NCI-H187 treated with DMSO at 0.1 percent for 48 hours (cell line): Measurements from ENCODE around the gene SLC24A1.
"Not testable (repeated sequence)": the region's sequence is repeated elsewhere in the genome, so short reads cannot be mapped to it uniquely, and the experiment has no call there.

Experiments used
- DNase-seq: peaks from one replicate; lab custom pipeline; 2025; lab: John Stamatoyannopoulos, UW

SLC24A1 gene

GRCh38 chr15:65621638-65622037 is at the start of gene SLC24A1:
Gene SLC24A1, plus strand, starts transcription at chr15:65621938. Its CDS starts 2,143 bp downstream, at chr15:65624081.
- DNase-seq, result no peak

DNA sequence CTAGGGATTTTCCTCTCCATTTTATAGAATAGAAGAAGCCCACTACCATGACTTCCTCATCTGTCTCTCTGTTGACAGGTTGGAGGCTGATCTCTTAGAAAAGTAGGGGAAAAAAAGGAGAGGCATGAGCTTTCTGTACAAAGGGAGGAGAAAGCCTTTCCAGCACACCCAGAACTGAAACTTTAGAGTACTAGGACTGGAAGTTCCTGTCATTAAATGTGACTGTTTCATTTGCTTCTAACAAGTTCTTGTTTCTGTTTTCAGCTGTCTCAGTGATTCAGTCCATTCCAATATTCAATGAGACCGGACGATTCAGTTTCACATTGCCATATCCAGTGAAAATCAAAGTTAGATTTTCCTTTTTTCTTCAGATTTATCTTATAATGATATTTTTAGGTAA is 49.8 kb upstream of the SLC24A1 start:
- DNase-seq, result no peak

GRCh38 chr15:65576664-65577063 is 45.1 kb upstream of the SLC24A1 start:
- DNase-seq, result no peak

DNA sequence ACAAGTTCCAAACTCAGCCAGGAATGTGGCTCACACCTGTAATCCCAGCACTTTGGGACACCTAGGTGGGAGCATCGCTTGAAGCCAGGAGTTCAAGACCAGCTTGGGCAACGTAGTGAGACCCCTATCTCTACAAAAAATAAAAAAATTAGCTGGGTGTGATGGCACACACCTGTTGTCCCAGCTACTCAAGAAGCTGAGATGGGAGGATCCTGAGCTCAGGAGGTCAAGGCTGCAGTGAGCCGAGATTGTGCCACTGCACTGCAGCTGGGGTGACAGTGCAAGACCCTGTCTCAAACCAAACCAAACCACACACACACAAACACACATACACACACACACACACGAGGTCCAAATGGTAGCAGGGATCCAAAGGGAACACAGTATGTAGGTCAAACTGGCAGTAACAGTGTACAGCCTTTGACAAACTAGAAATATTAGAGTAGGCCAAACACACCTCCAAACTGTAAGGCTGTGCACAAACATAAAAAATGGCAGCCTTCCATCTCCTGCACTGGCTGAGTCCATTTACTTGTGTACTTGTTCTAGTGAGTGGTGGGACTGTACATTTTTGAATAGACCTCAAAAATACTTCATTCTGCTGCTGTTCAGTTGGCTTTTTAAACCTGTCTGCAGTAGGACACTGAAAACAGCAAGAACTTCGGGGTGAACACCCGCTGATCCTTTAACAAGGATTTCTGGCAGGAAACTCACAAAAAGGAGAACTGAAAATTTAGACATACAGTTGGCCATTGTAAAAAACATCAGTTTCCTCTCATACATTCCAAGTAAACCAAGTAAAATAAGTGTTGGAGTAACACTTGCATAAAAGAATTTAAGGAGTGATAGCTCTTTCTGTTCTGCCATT is 44.4 kb upstream of the SLC24A1 start:
- no peak for DNase-seq

GRCh38 chr15:65578904-65579728 is 42.6 kb upstream of the SLC24A1 start:
- DNase-seq, result no peak

- no peak for DNase-seq
Measured at GRCh38 chr15:65579762-65580161, 42.0 kb upstream of the SLC24A1 start.

DNA sequence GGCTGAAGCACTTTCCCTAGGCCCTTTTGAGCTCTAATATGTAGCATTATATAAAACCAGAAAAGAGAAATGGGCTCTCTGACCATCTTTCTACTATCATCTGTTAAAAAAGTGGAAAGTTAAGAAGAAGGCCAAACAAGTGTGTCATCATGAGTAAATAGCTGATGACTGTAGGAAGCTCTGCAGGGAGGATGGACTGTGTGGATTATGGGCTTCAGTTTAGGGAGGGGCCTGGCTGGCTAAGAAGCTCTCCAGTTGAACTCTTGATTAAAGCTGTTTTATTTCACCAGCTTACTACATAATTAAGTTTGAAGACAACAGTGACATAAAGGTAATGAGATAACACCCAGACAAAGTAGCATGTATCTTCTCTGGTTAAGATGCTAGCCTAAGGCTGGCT is 41.5 kb upstream of the SLC24A1 start:
- DNase-seq, result no peak

DNA sequence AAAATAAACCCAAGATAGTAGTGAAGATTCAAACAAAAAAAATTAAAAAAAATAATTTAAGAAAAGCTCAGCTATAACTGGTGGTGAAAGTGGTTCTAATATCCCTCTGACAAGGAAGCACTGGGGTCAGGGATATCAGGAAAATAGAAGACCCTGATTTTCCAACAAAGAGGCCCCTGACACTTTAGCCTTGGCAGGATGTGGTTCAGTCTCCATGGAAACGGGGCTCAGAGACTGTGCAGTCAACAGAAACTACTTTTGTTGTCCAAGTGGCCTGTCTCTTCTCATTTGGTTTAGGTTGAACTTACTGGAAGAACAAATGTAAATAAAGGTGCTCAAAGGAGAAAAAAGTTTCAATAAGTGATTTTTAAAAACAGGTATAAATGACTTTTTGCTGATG is 38.0 kb upstream of the SLC24A1 start:
- no peak for DNase-seq

GRCh38 chr15:65584241-65584640 is 37.5 kb upstream of the SLC24A1 start:
- no peak for DNase-seq

DNA sequence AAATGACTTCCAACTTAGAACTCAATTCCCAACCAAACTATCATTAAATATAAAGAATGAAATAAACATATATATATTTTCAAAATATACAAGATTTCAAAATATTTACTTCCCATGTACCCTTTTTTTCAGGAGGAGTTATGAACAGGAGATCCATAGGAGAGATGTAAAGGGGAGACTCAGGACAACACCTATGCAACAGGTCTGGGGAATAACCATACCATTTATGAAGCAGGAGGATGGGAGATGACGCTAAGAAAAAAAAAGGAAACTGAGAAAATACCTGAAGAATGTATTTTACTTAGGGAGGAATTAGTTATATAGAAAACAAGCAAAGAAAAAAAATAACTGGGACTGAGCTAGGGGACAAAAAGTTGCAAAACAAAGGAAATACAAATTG is 34.6 kb upstream of the SLC24A1 start:
- no peak for DNase-seq

- no peak for DNase-seq
Measured at GRCh38 chr15:65595960-65596359, 25.8 kb upstream of the SLC24A1 start.

GRCh38 chr15:65598468-65598867 is 23.3 kb upstream of the SLC24A1 start:
- no peak for DNase-seq

DNA sequence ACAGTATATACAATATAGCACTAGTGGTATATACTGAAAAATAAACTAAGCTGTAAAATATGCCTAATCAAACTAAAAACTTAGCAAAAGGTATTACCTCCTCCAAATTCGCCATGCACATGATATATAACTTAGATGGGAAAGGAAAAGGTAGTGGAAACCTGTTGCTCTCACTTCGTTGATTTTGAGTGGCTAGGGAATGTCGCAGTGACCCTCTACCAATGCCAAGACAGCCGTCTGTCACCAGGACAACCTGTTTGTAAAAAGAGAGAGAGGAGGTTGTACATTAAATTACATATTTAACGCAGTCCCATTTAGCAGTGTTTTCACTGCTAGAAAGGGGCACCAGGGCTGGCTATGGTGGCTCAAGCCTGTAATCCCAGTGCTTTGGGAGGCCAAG is 22.1 kb upstream of the SLC24A1 start:
- DNase-seq, result no peak

DNA sequence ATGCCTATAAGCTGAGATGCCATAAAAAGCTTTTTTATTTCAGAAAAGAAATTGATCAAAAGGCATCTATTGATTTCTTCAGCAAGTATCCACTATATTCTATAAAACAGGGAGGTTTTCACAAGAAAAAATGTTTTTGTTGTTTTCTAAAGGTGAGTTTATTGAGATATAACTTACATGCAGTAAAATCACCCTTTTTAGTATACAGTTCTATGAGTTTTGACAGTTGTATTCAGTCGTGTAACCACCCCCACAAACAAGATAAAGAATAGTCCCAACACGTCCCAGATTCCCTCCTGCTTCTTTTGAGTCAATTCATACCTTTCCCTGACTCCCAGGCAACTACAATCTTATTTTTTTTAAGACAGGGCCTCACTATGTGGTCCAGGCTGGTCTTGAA is 18.6 kb upstream of the SLC24A1 start:
- DNase-seq, result no peak

- DNase-seq, result no peak
Measured at GRCh38 chr15:65603559-65603958, 18.2 kb upstream of the SLC24A1 start.

GRCh38 chr15:65610871-65611718 is 10.6 kb upstream of the SLC24A1 start, which contains the start of gene INTS14:
Gene INTS14, minus strand, starts transcription at chr15:65611131. Its CDS starts 3,751 bp downstream, at chr15:65607380.
- DNase-seq, result peak; percentile 52

DNA sequence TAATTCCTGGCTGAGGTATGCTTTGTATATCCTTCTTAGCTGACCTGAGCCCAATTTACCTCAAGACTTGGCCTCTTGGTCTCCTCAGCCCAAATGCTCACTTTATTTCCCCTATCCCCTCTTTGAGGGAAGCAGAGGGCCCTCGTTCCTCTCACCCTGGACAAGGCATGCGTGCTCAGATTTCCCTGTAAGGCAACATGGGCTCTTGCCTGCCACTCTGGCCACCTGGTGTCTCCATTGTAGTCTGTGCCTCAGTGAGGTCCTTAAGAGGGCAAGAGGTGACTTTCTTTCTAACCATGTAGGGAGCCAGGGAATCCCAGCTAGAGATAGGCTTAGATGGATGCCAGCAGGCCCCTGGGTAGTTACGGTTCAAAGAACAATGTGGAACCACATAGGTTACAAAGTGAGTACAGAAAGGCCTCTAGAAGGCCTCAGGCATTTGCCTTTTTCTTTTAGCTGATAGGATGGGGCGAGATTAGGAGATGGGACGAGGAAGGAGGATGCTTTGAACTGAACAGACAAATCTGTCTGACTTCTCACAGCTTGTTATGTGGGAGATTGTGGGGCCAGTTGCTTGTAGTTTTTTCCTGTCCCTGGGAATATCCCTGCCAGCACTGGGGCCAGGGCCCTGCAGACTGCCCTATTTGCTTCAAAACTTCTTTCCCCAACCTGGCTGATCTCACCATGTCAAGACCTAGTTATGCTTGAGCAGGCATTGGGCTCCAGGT is 9.7 kb upstream of the SLC24A1 start:
- DNase-seq, result no peak

- DNase-seq, result no peak
Measured at GRCh38 chr15:65612616-65612946, 9.2 kb upstream of the SLC24A1 start.

- DNase-seq, result no peak
Measured at GRCh38 chr15:65612949-65613744, 8.6 kb upstream of the SLC24A1 start.

DNA sequence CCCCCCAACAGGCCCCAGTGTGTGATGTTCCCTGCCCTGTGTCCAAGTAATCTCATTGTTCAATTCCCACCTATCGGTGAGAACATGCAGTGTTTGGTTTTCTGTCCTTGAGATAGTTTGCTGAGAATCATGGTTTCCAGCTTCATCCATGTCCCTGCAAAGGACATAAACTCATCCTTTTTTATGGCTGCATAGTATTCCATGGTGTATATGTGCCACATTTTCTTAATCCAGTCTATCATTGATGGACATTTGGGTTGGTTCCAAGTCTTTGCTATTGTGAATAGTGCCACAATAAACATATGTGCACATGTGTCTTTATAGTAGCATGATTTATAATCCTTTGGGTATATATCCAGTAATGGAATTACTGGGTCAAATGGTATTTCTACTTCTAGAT is 5.9 kb upstream of the SLC24A1 start:
- DNase-seq, result not testable (repeated sequence)
